ENCODE measurements around the gene CNTNAP5.

CNTNAP5 gene

DNA sequence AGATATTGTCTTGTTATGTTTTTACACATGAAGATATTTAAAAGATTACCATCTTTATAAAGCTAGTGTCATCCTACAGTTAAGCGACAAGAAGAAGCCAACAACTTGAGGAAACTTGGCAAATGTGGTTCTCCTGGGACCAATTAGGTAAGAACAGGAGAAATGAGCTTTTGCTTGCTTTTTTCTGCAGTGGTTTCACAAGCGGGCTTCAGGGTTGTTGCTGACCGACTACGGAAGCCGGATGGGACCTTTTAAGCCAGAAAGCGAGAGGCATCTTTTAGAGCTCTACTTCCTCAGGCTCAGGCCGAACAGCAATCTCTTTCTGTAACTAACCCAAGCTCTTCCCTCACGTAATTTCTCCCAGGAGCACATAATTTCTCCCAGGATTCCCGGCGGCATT is 256.5 kb downstream of the CNTNAP5 start:
- TF ChIP-seq, protein P1, sequence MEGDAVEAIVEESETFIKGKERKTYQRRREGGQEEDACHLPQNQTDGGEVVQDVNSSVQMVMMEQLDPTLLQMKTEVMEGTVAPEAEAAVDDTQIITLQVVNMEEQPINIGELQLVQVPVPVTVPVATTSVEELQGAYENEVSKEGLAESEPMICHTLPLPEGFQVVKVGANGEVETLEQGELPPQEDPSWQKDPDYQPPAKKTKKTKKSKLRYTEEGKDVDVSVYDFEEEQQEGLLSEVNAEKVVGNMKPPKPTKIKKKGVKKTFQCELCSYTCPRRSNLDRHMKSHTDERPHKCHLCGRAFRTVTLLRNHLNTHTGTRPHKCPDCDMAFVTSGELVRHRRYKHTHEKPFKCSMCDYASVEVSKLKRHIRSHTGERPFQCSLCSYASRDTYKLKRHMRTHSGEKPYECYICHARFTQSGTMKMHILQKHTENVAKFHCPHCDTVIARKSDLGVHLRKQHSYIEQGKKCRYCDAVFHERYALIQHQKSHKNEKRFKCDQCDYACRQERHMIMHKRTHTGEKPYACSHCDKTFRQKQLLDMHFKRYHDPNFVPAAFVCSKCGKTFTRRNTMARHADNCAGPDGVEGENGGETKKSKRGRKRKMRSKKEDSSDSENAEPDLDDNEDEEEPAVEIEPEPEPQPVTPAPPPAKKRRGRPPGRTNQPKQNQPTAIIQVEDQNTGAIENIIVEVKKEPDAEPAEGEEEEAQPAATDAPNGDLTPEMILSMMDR (IDR thresholded peaks at IDR 0.05; ENCODE audit: control insufficient read depth, extremely low read depth, insufficient read depth), result no peak
- no peak overlapping the region for H3K4me3 ChIP-seq (ENCODE audit: low read depth, low read length)
- DNase-seq (ENCODE audit: low read depth), result no peak

DNA sequence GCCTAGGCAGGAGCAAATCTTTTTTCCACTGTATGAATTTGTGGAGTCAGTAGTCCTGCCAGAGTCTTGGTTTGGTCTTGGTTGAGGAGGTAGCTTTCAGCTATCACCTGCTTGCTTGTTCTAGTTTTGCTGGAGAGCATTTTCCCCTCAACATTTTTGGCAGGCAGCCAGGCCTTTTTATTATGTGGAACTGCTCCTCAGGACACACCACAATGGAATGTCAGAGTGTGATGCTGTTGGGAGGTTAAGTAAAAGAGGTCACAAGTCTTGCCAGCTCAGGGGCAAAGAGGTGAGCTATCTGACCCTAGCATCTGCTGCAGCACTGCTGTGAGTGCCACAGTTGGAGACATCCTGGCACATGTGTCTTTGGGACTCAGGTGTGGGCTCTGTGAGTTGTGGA is 258.0 kb downstream of the CNTNAP5 start:
- H3K4me3 ChIP-seq (ENCODE audit: low read depth, low read length), result no peak overlapping the region
- DNase-seq (ENCODE audit: low read depth), result no peak
- TF ChIP-seq, protein P1 (IDR thresholded peaks at IDR 0.05; ENCODE audit: control insufficient read depth, extremely low read depth, insufficient read depth), result no peak

DNA sequence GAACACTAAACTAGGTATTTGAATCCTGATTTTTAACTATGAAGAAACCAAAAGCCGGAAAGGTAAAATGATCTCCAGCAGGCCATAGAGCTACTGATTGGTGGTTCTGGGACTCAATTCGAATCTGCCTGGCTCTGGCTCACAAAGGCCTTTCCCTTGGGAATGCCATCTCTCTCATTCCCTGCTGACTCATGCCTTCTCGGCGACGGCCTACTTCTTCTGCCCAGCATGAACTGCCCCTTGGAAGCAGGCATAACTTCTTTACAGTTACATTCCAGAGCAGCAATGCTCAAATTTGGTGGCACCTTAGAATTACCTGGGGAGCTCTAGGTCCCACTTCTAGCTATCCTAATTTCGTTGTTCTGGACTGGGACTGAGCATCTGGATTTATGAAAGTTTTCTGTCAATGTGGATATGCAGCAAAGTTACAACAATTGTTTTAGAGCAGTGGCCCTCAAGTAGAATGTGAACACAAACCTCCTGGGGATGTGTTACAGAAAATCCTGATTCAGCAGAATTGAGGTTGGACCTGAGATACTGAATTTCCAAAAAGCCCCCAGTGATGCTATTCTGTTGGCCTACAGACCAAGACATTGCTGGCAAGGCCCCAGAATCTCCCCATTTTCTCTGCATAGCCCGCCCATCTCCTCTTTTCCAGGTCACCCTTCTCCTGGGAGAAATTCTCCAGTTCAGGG is 261.1 kb downstream of the CNTNAP5 start:
- H3K4me3 ChIP-seq (ENCODE audit: low read depth, low read length), result no peak overlapping the region
- TF ChIP-seq, protein P1 (IDR thresholded peaks at IDR 0.05; ENCODE audit: control insufficient read depth, extremely low read depth, insufficient read depth), result no peak
- no peak for DNase-seq (ENCODE audit: low read depth)

DNA sequence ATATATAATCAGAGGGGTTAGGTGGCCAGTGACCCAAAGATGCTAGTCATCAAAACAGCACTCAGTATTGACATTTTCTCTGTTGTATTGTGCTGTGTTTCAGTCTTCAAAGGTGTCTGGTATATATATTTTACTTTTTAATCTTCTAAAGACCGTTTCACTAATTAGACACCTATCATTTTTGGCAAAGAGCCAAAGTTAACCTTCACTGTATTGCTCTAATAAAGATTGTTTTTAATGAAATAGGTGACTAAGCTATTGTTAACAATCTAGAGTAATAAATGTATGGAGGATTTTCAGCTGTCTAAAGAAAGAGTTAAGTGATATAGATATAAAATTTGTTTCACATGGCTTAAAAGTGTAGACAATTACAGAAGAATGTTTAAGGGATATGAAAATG is 264.0 kb downstream of the CNTNAP5 start:
- TF ChIP-seq, protein P1 (IDR thresholded peaks at IDR 0.05; ENCODE audit: control insufficient read depth, extremely low read depth, insufficient read depth), result no peak
- no peak overlapping the region for H3K4me3 ChIP-seq (ENCODE audit: low read depth, low read length)
- no peak for DNase-seq (ENCODE audit: low read depth)

DNA sequence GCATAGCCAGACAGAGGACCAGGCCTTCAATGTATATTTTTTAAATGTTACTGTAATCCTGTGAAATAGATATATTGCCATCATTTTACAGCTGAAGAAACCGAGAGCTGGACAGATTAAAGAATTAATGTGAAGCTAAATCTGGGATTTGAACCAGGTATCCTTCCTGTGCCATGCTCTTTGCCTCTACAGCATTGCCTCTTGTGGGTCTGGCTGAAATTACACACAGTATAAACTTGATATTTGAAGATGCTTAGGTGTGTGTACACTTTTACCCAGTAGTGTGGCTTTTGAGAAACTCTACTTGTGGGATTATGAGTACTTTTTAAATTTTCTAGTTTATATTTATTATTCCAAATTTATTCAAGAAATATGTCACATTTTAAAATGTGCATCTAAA is 264.5 kb downstream of the CNTNAP5 start:
- DNase-seq (ENCODE audit: low read depth), result no peak
- TF ChIP-seq, protein P1 (IDR thresholded peaks at IDR 0.05; ENCODE audit: control insufficient read depth, extremely low read depth, insufficient read depth), result no peak
- no peak overlapping the region for H3K4me3 ChIP-seq (ENCODE audit: low read depth, low read length)

DNA sequence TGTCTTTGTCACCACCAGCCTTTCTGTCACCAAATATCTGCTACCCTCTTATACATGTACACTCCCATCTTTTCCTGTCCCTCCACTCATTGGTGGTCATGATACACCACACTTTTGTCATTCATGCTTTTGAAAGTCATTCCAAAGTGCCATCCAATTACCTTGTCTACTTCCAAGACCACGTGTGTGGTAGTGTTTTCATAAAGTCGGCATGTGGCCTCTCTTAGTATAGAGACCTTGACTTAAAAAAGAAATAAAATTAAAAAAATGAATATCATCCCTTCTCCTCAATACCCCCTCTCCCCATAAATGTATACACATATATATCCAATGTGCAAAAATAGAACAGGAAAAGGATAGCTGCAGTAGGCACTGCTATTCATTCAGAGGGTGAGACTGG is 271.4 kb downstream of the CNTNAP5 start:
- TF ChIP-seq, protein P1 (IDR thresholded peaks at IDR 0.05; ENCODE audit: control insufficient read depth, extremely low read depth, insufficient read depth), result no peak
- no peak for DNase-seq (ENCODE audit: low read depth)
- H3K4me3 ChIP-seq (ENCODE audit: low read depth, low read length), result no peak overlapping the region

DNA sequence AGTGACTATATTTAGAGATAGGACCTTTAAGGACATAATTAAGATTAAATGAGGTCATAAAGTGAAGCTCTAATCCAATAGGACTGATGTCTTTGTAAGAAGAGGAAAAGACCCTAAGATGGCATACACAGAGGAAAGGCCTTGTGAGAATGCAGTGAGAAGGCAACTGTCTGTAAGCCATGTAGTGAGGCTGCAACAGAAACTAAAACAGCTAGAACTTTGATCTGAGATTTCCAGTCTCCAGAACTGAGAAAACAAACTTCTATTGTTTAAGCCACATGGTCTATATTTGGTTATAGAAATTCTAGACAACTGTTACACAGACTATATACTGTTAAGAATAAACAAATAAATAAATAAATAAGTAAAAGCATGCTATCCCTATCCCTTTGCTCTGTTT is 276.8 kb downstream of the CNTNAP5 start:
- H3K4me3 ChIP-seq (ENCODE audit: low read depth, low read length), result no peak overlapping the region
- TF ChIP-seq, protein P1 (IDR thresholded peaks at IDR 0.05; ENCODE audit: control insufficient read depth, extremely low read depth, insufficient read depth), result no peak
- DNase-seq (ENCODE audit: low read depth), result no peak
